SIG-M5 treated with dmso at 0.1 percent for 504 hours (cell line): ENCODE data around the gene LAPTM5.
"Not testable (repeated sequence)": the region's sequence is repeated elsewhere in the genome, so short reads cannot be mapped to it uniquely, and the experiment has no call there.

ENCODE experiments used
- DNase-seq: peaks from one replicate; lab custom pipeline; 2025; ENCODE audit not compliant: unreplicated experiment; lab: John Stamatoyannopoulos, UW

LAPTM5 gene

GRCh38 chr1:30773722-30774358 lies 16.3 kb upstream of the LAPTM5 start:
- DNase-seq = no peak

DNA sequence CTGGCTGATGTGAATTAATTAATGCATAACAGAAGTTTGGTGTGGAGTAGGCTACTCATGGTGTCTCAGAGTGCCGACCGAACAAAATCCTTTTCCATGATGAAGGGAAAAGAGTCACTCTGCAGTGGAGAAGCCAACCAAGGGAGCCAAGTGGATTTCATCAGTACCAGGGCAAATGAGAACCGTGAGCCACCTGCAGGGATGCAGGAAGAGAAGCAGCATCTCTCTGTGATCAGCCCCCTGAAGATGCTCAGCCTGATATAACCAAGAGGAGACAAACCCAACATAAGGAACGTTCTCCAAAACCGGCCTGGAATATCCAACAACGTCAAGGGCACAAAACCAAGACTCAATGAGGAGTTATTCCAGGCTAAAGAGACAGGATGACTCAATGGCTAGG lies 13.4 kb upstream of the LAPTM5 start:
- no peak for DNase-seq

GRCh38 chr1:30770150-30770549 lies 12.6 kb upstream of the LAPTM5 start:
- DNase-seq = no peak

GRCh38 chr1:30768830-30769718 lies 11.5 kb upstream of the LAPTM5 start:
- no peak for DNase-seq

DNA sequence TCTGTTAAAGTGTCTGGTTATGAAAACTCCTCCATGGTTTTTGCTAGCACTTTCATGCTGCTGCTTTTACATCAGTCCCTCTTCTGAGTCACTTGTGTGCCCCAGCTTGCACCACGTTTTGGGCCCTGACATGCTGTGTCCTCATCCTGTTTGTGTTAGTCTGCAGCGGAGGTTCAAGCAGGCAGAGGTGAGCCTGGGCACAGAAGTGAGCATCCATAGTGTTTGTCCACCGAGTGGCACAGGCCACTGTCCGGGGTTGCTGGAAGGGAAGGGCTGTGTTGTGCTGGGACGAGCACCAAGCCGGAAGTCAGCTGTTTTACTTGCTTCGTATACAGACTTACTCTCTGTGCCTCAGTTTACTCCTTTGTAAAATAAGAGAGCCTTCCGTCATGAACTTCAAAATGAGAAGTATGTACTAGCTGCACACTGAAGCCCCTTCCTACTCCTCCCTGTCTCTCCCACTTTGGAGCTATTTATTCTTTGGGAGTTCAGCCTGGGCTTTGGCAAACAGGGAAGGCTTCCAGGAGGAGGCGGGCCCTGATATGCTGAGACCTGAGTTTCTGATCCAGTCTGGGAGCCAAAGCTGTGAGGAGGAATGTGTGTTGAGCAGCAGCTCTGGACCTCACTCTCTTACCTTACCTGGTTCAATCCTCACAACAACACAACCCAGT lies 10.7 kb upstream of the LAPTM5 start:
- no peak for DNase-seq

DNA sequence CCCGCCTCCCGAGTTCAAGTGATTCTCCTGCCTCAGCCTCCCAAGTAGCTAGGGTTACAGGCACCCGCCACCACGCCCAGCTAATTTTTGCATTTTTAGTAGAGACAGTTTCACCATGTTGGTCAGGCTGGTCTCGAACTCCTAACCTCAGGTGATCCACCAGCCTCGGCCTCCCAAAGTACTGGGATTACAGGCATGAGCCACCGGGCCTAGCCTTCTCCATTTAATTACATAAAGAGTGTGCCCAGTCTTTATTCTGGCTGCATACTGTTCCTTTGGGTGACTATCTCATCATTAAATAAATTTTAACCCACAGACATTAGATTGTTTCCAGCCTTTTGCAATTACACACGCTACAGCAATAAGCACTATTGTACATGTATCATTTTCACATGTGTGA lies 9.4 kb upstream of the LAPTM5 start:
- DNase-seq = not testable (repeated sequence)

- DNase-seq = no peak
These were observed 8.2 kb upstream of the LAPTM5 start for GRCh38 chr1:30765556-30766434.

GRCh38 chr1:30764939-30765555 lies 7.5 kb upstream of the LAPTM5 start:
- no peak for DNase-seq

DNA sequence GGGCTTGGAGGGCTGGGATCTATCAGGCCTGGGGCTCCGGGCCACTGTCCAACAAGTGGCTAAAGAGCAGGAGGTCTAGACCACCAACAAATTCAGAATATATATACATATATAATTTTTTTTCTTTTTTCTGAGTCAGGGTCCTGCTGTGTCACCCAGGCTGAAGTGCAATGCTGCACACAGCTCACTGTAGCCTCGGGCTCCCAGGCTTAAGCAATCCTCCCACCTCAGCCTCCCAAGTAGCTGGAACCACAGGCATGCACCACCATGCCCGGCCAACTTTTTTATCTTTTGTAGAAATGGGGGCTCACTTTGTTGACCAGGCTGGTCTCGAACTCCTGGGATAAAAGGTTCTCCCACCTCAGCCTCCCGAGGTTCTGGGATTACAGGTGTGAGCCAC lies 6.8 kb upstream of the LAPTM5 start:
- no peak for DNase-seq

DNA sequence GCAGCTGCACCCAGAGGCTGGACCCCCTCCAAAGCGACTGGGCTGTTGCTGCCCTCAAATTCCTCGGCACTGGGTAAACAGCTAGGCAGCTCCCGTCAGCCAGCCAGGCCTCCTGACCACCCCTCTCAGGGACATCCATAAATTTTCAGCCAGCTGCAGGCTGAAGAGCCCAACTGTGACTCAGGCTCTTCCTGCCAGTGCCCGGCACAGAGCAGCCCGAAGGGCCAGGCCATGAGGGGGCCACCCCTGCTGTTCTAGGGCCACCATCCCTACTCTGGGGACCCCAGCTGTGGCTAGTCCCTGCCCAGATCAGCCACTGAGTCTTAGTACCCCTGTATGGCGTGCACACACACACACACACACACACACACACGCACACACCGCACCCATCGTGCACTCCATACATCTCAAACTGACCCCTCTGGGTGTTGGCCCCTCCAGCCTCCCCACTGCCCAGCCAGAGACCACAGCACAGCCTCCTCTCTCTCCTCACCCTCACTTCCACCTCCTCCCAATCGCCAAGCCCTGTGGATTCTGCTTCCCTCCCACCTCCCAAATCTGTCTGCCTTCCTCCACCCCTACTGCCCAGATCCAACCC lies 6.2 kb upstream of the LAPTM5 start:
- DNase-seq = no peak

- no peak for DNase-seq
These were observed 5.5 kb upstream of the LAPTM5 start for GRCh38 chr1:30762930-30763650.

GRCh38 chr1:30762152-30762929 lies 4.8 kb upstream of the LAPTM5 start:
- no peak for DNase-seq

- no peak for DNase-seq
These were observed 4.0 kb upstream of the LAPTM5 start for GRCh38 chr1:30761381-30762151.

DNA sequence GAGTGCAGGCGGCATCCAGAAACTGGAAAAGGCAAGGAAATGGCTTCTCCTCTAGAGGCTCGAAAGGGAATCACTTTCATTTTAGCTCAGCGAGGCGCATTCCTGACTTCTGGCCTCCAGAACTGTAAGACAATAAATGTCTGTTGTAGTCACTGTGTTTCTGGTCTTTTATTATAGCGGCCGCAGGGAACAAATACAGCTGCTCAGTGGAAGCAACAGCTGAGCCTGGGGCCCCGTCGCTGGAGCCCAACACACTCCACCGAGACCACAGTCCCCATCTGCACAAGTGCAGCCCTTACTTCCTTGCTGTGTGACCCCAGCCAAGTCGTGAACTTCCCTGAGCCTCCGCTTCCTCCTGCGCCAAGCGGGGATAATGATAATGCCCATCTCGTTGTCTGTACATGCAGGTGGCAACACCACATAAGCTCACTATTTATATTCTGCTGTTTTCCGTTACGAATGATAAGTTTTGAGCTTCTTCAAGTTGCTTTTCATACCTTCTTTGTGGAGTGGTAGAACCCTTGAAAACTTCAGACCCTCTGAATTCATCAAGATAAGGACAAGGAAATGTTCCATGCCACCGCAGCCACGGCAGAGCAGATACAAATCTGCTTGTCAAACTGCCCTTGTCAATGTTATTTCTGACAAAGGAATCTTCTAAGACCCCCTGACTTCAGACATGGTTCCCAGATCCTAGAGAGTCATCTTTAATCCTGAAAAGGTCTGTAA lies 3.2 kb upstream of the LAPTM5 start:
- no peak for DNase-seq

- no peak for DNase-seq
These were observed 2.2 kb upstream of the LAPTM5 start for GRCh38 chr1:30759718-30760281.

- DNase-seq = peak; percentile 28
These were observed 1.3 kb upstream of the LAPTM5 start for GRCh38 chr1:30758785-30759380.
